ENCODE data around the gene GPC3. TPM values are rescaled to one million over a fixed set of nuclear protein-coding genes. Genes with fewer than 3 reads are reported as not detected.

The GPC3 gene
- total RNA-seq, 1 donor from 2014 or later: 30.4 TPM

DNA sequence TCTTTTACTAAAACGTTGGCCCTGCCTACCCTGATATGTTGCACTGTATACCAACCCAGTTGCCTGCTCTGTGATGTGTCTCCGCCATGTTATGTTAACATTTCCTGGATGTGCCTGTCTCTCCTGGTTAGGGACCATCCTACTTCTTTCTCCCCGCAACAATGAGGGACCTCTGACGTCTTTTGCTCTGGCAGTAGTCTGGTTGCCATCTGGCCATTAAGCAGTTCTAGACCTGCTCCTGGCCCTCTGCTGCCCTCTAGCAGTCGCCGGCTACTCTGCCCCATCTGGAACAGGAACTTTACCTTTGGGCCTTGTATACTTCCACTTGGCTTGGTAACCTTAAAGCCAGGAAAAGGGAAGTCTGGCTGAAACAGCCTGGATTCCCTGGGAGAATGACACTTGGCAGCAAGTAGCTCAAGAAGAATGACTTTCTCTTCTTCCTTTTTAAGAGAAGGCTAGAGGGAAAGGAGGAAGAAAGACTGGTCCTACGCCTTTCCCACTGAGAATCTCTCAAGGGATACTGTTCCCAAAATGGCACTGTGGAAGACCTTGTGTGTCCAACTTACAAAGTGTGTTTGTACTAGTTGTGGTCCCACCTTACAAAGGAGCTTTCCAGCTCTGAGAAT lies 63.5 kb downstream of the GPC3 start:
- Mint-ChIP-seq H3K4me1 (peaks cover 29% of the 10 kb centered on the region), H3K36me3 (ENCODE audit: low read depth) (no peaks in the 10 kb centered on the region), H3K9me3 (peaks cover 2% of the 10 kb centered on the region), H3K27ac (ENCODE audit: unreplicated experiment) (peak overlapping the region; percentile 4), H3K27me3 (ENCODE audit: low read depth) (no peaks in the 10 kb centered on the region), H3K4me3 (no peak overlapping the region)
- TF ChIP-seq, protein P1, sequence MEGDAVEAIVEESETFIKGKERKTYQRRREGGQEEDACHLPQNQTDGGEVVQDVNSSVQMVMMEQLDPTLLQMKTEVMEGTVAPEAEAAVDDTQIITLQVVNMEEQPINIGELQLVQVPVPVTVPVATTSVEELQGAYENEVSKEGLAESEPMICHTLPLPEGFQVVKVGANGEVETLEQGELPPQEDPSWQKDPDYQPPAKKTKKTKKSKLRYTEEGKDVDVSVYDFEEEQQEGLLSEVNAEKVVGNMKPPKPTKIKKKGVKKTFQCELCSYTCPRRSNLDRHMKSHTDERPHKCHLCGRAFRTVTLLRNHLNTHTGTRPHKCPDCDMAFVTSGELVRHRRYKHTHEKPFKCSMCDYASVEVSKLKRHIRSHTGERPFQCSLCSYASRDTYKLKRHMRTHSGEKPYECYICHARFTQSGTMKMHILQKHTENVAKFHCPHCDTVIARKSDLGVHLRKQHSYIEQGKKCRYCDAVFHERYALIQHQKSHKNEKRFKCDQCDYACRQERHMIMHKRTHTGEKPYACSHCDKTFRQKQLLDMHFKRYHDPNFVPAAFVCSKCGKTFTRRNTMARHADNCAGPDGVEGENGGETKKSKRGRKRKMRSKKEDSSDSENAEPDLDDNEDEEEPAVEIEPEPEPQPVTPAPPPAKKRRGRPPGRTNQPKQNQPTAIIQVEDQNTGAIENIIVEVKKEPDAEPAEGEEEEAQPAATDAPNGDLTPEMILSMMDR (conservative IDR thresholded peaks at IDR 0.05): peak; percentile 68
- peak; percentile 21 for DNase-seq (ENCODE audit: low read depth, low spot score)

DNA sequence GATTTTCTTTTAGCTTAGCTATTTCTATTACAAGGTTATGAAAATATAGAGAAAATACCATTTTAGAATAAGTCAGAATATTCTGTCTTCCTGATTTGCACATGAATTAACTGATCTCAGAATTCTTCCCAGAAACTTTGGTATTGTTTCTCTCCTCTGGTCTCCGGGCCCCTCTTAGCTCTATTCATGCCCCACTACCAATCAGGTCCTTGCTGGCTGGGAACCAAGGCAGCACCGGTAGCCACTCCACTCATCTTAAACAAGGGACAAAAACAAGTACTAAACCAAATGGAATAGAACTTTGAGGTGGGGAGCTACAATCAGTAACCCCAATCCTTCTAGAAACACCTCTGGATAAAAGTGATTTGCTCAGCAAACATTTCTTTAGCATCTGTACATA lies 64.3 kb downstream of the GPC3 start:
- H3K9me3 Mint-ChIP-seq: peaks cover 2% of the 10 kb centered on the region
- H3K36me3 Mint-ChIP-seq (ENCODE audit: low read depth): no peaks in the 10 kb centered on the region
- peaks cover 29% of the 10 kb centered on the region for H3K4me1 Mint-ChIP-seq
- no peak for DNase-seq (ENCODE audit: low read depth, low spot score)
- TF ChIP-seq, protein P1 (conservative IDR thresholded peaks at IDR 0.05): no peak
- H3K27ac Mint-ChIP-seq (ENCODE audit: unreplicated experiment): no peak overlapping the region
- H3K27me3 Mint-ChIP-seq (ENCODE audit: low read depth): no peaks in the 10 kb centered on the region
- no peak overlapping the region for H3K4me3 Mint-ChIP-seq

DNA sequence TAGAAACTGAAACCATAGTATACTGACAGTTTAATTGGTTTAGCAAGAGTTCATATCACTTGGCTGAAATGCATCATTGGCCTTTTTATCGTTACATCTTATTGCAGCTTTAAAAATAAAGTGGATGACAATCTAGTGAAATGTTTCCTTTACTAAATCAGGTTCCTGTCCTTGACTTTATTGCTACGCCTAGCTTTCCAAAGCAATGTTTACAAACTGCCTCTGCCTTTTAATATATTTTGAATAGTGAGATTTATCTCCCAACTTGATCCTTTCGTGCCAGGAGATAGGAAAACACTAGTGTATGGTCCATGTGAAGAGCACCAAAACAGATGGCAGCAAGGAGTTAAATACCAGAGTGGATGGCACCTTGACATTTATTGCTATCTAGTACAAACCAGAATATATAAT lies 67.0 kb downstream of the GPC3 start:
- H3K36me3 Mint-ChIP-seq (ENCODE audit: low read depth): no peaks in the 10 kb centered on the region
- peaks cover 2% of the 10 kb centered on the region for H3K9me3 Mint-ChIP-seq
- TF ChIP-seq, protein P1 (conservative IDR thresholded peaks at IDR 0.05): no peak
- no peak overlapping the region for H3K27ac Mint-ChIP-seq (ENCODE audit: unreplicated experiment)
- no peak for DNase-seq (ENCODE audit: low read depth, low spot score)
- peaks cover 36% of the 10 kb centered on the region for H3K4me1 Mint-ChIP-seq
- no peak overlapping the region for H3K4me3 Mint-ChIP-seq
- H3K27me3 Mint-ChIP-seq (ENCODE audit: low read depth): no peaks in the 10 kb centered on the region

DNA sequence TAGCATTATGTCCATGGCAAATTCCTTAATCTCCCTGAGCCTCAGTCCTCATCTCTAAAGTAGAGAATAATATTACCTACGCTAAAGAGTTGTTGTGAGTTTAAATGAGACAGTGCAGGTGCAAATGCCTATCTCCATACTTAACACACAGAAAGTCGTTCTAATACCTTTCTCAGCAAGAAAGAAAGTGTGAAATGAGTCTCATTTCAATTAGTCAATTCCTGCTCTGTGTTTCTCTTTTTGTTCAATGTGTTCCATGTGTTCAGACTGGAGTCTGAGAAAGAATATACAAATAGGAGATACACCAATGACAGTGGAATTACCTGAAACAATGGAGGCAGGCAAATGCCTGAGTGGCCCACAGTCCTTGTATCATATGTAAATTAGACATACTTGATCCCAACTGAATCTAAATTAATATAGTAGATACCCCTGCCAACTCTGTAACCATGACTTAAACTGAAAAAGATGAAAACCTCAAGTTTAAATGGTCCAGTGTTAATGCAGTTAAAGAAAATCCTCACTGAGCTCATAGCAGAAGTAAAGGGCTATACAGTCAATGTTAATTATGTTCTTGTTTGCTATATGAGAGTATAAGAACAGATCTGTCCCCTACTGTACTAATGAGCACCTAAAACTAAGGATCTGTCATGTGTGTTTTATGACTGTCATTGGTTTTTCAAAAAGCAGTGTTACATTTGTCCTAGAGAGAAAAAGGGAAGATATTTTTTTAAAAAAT lies 68.2 kb downstream of the GPC3 start:
- peaks cover 42% of the 10 kb centered on the region for H3K4me1 Mint-ChIP-seq
- TF ChIP-seq, protein P1 (conservative IDR thresholded peaks at IDR 0.05): no peak
- DNase-seq (ENCODE audit: low read depth, low spot score): no peak
- no peak overlapping the region for H3K4me3 Mint-ChIP-seq
- no peak overlapping the region for H3K27ac Mint-ChIP-seq (ENCODE audit: unreplicated experiment)
- H3K9me3 Mint-ChIP-seq: peaks cover 2% of the 10 kb centered on the region
- H3K27me3 Mint-ChIP-seq (ENCODE audit: low read depth): no peaks in the 10 kb centered on the region
- H3K36me3 Mint-ChIP-seq (ENCODE audit: low read depth): no peaks in the 10 kb centered on the region

DNA sequence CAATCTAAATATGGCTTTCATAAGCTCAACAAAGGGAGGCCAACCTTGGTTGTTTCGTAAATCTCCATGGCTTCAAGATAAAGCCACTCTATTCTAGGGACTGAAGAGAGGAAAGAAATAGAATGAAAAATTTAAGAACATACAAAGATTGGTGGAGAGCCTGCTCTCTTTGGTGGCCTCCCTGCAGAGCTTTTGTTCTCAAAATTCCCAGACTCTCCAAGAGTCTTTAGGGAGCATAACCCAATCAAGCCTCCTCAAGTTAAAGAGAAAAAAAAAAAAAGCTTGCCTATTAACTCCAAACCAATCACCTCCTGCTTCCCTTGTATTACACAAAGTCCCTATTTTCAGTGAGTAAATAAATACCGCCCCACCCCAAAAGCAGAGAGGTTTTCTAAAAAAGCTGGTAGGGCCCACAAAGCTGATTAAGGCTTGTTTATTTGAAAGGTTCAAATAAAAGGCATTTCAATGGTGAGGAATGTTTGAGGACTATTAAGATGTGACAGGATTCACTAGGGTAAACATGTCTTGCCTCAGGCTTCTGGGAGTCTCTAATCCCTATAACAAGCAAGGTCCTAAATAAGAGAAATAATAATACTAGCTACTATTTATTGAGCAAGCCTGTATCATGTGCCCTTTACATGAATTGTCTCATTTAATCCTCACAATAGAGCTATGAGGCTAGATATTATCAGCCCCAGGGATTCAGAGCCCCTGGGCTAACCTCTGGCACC lies 71.6 kb downstream of the GPC3 start:
- H3K27me3 Mint-ChIP-seq (ENCODE audit: low read depth): no peaks in the 10 kb centered on the region
- no peak overlapping the region for H3K4me3 Mint-ChIP-seq
- no peak for DNase-seq (ENCODE audit: low read depth, low spot score)
- H3K4me1 Mint-ChIP-seq: peaks cover 25% of the 10 kb centered on the region
- H3K36me3 Mint-ChIP-seq (ENCODE audit: low read depth): no peaks in the 10 kb centered on the region
- TF ChIP-seq, protein P1 (conservative IDR thresholded peaks at IDR 0.05): no peak
- H3K9me3 Mint-ChIP-seq: peaks cover 2% of the 10 kb centered on the region
- H3K27ac Mint-ChIP-seq (ENCODE audit: unreplicated experiment): no peak overlapping the region
